Gastrocnemius medialis (tissue), 4 donors: ENCODE results near the gene OR6B2. TPM values are rescaled to one million over a fixed set of nuclear protein-coding genes. Genes with fewer than 3 reads are reported as not detected.
A peak's percentile ranks its signal among the peaks of the same experiment; 100 is the strongest.

Source experiments
- ATAC-seq, 2 donors: fragments of 150-250 bp; one replicate each; pipeline ENCODE4 v1.9.1; 2016
- DNase-seq, 2 donors: peaks; one replicate each; pipeline ENCODE4 v3.0.0-alpha.2; 2019
- H3K27ac ChIP-seq, 4 donors: fragments of 200-600 bp; sonication (generic); 1 replicate in 1 of 4; 2 replicates in 3 of 4; pipeline ENCODE4 v1.5.1; 2016 to 2018; ENCODE audit warnings: mild to moderate bottlenecking in 2 of 4, moderate library complexity in 1 of 4
- H3K27me3 ChIP-seq, 3 donors: fragments of 200-600 bp; sonication (generic) in 2 of 3; 1 replicate in 1 of 3; 2 replicates in 2 of 3; pipeline versions ENCODE4 v1.5.1 to v1.6.0; 2016 to 2019; ENCODE audit warnings: mild to moderate bottlenecking in 1 of 3, moderate library complexity in 1 of 3
- H3K36me3 ChIP-seq, 2 donors: fragments of 200-600 bp; sonication (generic) in 1 of 2; one replicate each; pipeline ENCODE4 v1.5.1; 2017 to 2018
- H3K4me1 ChIP-seq, 2 donors: fragments of 200-600 bp; sonication (generic) in 1 of 2; one replicate each; pipeline ENCODE4 v1.5.1; 2016 to 2017; ENCODE audit warnings: mild to moderate bottlenecking in 2 of 2
- H3K4me3 ChIP-seq, 4 donors: fragments of 200-600 bp; sonication (generic) in 3 of 4; 1 replicate in 1 of 4; 2 replicates in 3 of 4; pipeline ENCODE4 v1.5.1; 2016 to 2019; ENCODE audit warnings: mild to moderate bottlenecking in 2 of 4
- H3K9me3 ChIP-seq, 3 donors: fragments of 200-600 bp; sonication (generic) in 2 of 3; 1 replicate in 1 of 3; 2 replicates in 2 of 3; pipeline ENCODE4 v1.5.1; 2016 to 2019
- POLR2A ChIP-seq, 2 donors: fragments of 450-650 bp; IDR thresholded peaks; one replicate each; pipeline ENCODE4 v1.6.1; 2017; ENCODE audit warnings: antibody characterized with exemption in 2 of 2, mild to moderate bottlenecking in 2 of 2, moderate library complexity in 2 of 2
- in situ Hi-C, 4 donors: fragments of 200-750 bp; cut with MboI; loops; one replicate each; pipeline versions ENCODE4 v1.15.0 to v1.8.0; 2017; ENCODE audit warnings: low sequenced_read_pairs in 4 of 4
- intact Hi-C: fragments of 100-400 bp; cut with DNase I; formaldehyde crosslinking; loops from one replicate; pipeline ENCODE4 v1.15.1; 2023; ENCODE audit warnings: low total_unique reads
- total RNA-seq, 4 donors: library from RNA; depleted of rRNA; stranded (reverse); fragments of >200 nt; gene quantifications; one replicate each; pipeline versions ENCODE4 v1.1.0 to v1.2.3, GENCODE V29; 2016
- TF ChIP-seq, protein P1 (sequence below), 5 experiments: fragments of 450-650 bp in 3 of 5; fragments of 200-600 bp in 2 of 5; sonication (generic) in 2 of 5; IDR thresholded peaks in 4 of 5; conservative IDR thresholded peaks in 1 of 5; 1 replicate in 4 of 5; 2 replicates in 1 of 5; pipeline ENCODE4 v1.5.1; 2016 to 2019; ENCODE audit warnings: antibody characterized with exemption in 5 of 5, mild to moderate bottlenecking in 3 of 5, moderate library complexity in 3 of 5

The OR6B2 gene
- total RNA-seq, 4 donors from 2014 or later: not detected

- ATAC-seq (peak; percentile 50 to 53), DNase-seq (no peak)
- TF ChIP-seq POLR2A (IDR thresholded peaks at IDR 0.05): no peak
- TF ChIP-seq, protein P1, sequence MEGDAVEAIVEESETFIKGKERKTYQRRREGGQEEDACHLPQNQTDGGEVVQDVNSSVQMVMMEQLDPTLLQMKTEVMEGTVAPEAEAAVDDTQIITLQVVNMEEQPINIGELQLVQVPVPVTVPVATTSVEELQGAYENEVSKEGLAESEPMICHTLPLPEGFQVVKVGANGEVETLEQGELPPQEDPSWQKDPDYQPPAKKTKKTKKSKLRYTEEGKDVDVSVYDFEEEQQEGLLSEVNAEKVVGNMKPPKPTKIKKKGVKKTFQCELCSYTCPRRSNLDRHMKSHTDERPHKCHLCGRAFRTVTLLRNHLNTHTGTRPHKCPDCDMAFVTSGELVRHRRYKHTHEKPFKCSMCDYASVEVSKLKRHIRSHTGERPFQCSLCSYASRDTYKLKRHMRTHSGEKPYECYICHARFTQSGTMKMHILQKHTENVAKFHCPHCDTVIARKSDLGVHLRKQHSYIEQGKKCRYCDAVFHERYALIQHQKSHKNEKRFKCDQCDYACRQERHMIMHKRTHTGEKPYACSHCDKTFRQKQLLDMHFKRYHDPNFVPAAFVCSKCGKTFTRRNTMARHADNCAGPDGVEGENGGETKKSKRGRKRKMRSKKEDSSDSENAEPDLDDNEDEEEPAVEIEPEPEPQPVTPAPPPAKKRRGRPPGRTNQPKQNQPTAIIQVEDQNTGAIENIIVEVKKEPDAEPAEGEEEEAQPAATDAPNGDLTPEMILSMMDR (IDR thresholded peaks at IDR 0.05 in 4 of 5, conservative IDR thresholded peaks at IDR 0.05 in 1 of 5): peak; percentile 42 to 67 (median 56)
- H3K4me1 ChIP-seq: no peaks in the 10 kb centered on the region
- no peaks in the 10 kb centered on the region for H3K9me3 ChIP-seq
- H3K4me3 ChIP-seq: no peak overlapping the region
- intact Hi-C loops (loop anchor here (1.0 kb wide), 1 partner anchor 82 kb away; no protein-coding TSS in a partner anchor), in situ Hi-C loops (loop anchor here in 3 of 4 donors (5.0 to 10.0 kb wide), 2 partner anchors 81 to 84 kb away; partner anchors contain the start of gene OTOS (in 3 of the 3))
- peaks cover 0 to 2% (median 0%) of the 10 kb centered on the region in 3 donors for H3K27me3 ChIP-seq
- no peaks in the 10 kb centered on the region for H3K36me3 ChIP-seq
- no peak overlapping the region for H3K27ac ChIP-seq
These were observed 30.9 kb upstream of the OR6B2 start for GRCh38 chr2:240060977-240061591.

DNA sequence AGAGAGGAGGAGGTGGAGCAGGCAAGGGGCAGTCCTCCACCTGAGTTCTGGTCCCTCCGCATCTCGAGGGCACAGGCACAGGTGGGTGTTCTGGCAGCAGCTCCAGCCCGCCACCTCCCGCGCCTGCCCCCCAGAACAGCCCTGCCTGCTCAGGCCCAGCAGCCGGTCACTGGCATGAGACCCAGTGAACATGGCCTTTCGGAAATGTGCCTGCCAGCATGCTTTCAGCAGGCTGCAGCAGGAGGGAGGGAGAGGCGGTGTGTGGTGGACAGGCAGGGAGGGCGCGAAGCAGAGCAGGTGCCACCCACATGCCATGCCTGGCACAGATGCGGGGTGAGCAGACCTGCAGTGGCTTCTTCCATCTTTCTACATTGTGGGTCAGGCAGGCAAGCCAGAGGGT, 26.4 kb upstream of the OR6B2 start:
- Histone ChIP-seq H3K9me3 (no peaks in the 10 kb centered on the region), H3K27ac (no peak overlapping the region), H3K4me1 (no peaks in the 10 kb centered on the region), H3K27me3 (peaks cover 20 to 29% (median 20%) of the 10 kb centered on the region in 3 donors), H3K4me3 (no peak overlapping the region), H3K36me3 (no peaks in the 10 kb centered on the region)
- in situ Hi-C loops: loop anchor here in 1 of 4 donors (10.0 kb wide), 1 partner anchor 88 kb away; the partner anchor contains the start of gene OTOS
- intact Hi-C loops: no loop called here
- DNase-seq: no peak
- no peak for ATAC-seq
- TF ChIP-seq POLR2A (IDR thresholded peaks at IDR 0.05): no peak
- TF ChIP-seq, protein P1 (IDR thresholded peaks at IDR 0.05 in 4 of 5, conservative IDR thresholded peaks at IDR 0.05 in 1 of 5): no peak

GRCh38 chr2:240055177-240055917, 25.1 kb upstream of the OR6B2 start:
- DNase-seq (no peak), ATAC-seq (no peak)
- in situ Hi-C loops: loop anchor here in 1 of 4 donors (10.0 kb wide), 1 partner anchor 89 kb away; the partner anchor contains the start of gene OTOS
- Histone ChIP-seq H3K36me3 (no peaks in the 10 kb centered on the region), H3K27me3 (peaks cover 20 to 34% (median 28%) of the 10 kb centered on the region in 3 donors), H3K27ac (no peak overlapping the region), H3K4me1 (no peaks in the 10 kb centered on the region), H3K9me3 (no peaks in the 10 kb centered on the region), H3K4me3 (no peak overlapping the region)
- intact Hi-C loops: no loop called here
- no peak for TF ChIP-seq POLR2A (IDR thresholded peaks at IDR 0.05)
- TF ChIP-seq, protein P1 (IDR thresholded peaks at IDR 0.05 in 4 of 5, conservative IDR thresholded peaks at IDR 0.05 in 1 of 5): no peak

- TF ChIP-seq, protein P1 (IDR thresholded peaks at IDR 0.05 in 4 of 5, conservative IDR thresholded peaks at IDR 0.05 in 1 of 5): no peak
- TF ChIP-seq POLR2A (IDR thresholded peaks at IDR 0.05): no peak
- Histone ChIP-seq H3K4me3 (no peak within 1 kb of the TSS), H3K36me3 (no peaks in the 10 kb centered on the region), H3K27ac (no peak within 1 kb of the TSS), H3K4me1 (no peaks in the 10 kb centered on the region), H3K27me3 (peaks cover 29 to 34% (median 32%) of the 10 kb centered on the region in 3 donors), H3K9me3 (no peaks in the 10 kb centered on the region)
- in situ Hi-C loops: loop anchor here in 1 of 4 donors (10.0 kb wide), 1 partner anchor 91 kb away; the partner anchor contains the start of gene OTOS
- DNase-seq: no peak
- ATAC-seq: no peak
- intact Hi-C loops: no loop called here
These were observed 23.2 kb upstream of the OR6B2 start, which contains the start of gene OR6B3 for GRCh38 chr2:240053173-240054155. TSS of gene OR6B3 (minus strand) at chr2:240053521.
